DMS114 treated with DMSO at 0.1 percent for 48 hours (cell line): Measurements from ENCODE around the gene C4B.

Source experiments
- DNase-seq: peaks from one replicate; lab custom pipeline; 2025; ENCODE audit not compliant: unreplicated experiment; lab: John Stamatoyannopoulos, UW

Gene C4B

GRCh38 chr6:32081168-32081990 is 66.8 kb downstream of the C4B start:
- no peak for DNase-seq

- no peak for DNase-seq
These were observed 67.9 kb downstream of the C4B start for GRCh38 chr6:32082478-32082877.

DNA sequence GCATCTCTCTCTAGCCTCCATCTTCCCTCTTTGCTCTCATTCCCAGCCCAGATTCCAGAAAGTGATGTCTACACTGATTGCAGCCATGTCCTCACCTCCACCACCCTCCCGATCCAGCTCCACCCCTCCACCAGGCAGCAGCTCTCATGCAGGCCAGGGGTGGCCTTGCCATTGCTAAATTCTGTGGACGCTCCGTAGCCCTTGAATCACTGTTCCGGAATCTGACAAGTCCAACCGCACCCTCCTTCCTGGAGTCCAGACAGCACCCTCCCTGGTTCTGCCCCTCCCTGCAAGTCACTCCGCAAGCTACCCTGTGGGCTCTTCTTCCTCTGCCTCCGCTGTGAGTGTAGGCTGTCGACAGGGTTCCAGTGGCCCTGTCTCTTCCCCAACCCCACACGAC is 68.3 kb downstream of the C4B start:
- DNase-seq = no peak

DNA sequence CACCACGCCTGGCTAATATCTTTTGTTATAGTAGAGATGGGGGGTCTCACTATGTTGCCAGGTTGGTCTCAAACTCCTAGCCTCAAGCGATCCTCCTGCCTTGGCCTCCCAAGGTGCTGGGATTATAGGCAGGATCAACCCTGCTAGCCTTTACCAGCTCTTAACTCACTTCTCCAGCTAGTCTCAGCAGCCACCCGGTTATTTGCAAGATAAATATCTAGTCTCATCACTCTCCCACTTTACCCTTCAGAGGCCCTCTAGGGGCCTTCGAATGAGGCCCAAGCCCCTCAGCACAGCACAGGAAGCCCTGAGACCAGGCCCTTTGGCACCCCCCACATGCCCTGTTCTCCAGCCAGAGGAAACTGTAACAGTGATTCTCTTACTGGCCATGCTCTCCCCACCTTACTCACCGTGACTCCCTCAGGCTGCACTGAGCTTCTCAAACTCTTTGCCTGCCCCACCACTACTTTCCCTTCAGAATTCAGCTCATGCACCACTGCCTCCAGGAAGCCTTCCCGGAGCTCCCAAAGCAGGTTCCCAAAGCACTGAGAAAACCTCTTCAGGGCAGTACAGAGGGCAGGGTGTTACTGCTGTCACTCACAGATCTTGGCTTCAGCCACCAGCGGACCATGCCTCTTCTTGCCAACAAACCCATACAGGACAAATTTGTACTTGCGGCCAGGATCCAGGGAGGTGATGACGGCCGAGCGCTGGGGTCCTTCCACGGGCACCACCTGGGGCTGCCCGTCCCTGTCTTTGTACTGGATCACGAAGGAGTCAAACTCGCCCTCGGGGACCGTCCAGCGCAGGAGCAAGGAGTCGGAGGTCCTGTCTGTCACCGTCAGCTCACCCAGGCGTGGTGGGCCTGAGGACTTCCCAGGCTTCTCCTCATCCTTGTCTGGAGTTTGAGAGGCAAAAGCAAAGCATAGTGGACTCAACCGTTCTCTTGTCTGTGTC is 69.5 kb downstream of the C4B start:
- DNase-seq = no peak

DNA sequence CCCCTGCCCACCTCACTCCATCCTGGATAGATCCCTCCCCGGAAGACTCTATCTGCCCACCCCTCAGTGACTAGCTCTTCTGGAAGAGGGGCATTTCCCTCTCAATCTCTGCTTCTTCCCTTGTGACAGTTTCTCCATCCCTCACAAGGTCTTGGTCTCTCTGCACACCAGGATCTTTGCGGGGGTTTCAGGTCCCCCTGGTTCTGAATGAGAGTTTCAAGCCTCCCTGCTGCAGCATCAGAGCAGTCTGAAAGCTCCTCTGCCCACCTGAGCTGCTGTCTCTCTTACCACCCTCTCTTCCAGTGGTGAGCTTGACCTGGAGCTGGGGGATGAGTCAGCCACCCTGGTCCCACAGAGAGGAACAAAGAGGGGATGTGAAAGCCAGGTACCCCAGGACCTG is 70.2 kb downstream of the C4B start:
- no peak for DNase-seq
